A673 (cell line): Measurements from ENCODE around the gene EXOC2. TPM values are rescaled to one million over a fixed set of nuclear protein-coding genes. Genes with fewer than 3 reads are reported as not detected.

Source experiments
- BruUV-seq: library from RNA; stranded (reverse); fragments of 400-500 nt; replicated peaks from 2 replicates; lab custom pipeline; 2021; lab: Mats Ljungman, UMichigan
- CTCF ChIA-PET: fragments of 300-600 bp; sonication (Branson Sonifier 250); formaldehyde crosslinking; loops from one replicate; lab custom pipeline; 2022; ENCODE audit warnings: antibody characterized with exemption; lab: Charles Lee
- POLR2A ChIA-PET: fragments of 300-600 bp; sonication (Branson Sonifier 250); formaldehyde crosslinking; loops from one replicate; lab custom pipeline; 2022; ENCODE audit warnings: antibody characterized with exemption; ENCODE audit not compliant: low non-redundant PET; lab: Charles Lee
- DNase-seq: peaks from one replicate; pipeline ENCODE4 v3.0.0-alpha.2; 2015; ENCODE audit warnings: low spot score
- H3K27ac ChIP-seq: fragments of 200-600 bp; sonication (generic); 2 replicates; pipeline ENCODE4 v1.5.1; 2016; ENCODE audit warnings: mixed run types, low read depth, mild to moderate bottlenecking, mixed read lengths, antibody characterized with exemption, low read length; ENCODE audit not compliant: poor library complexity, severe bottlenecking
- H3K27me3 ChIP-seq: fragments of 200-600 bp; sonication (generic); replicated peaks from 2 replicates; pipeline ENCODE4 v1.6.1; 2017; ENCODE audit warnings: mixed run types, low read depth, mild to moderate bottlenecking, mixed read lengths, antibody characterized with exemption, low read length; ENCODE audit not compliant: insufficient read depth, poor library complexity
- H3K36me3 ChIP-seq: fragments of 200-600 bp; sonication (generic); 2 replicates; pipeline ENCODE4 v1.6.1; 2016; ENCODE audit warnings: mixed run types, mild to moderate bottlenecking, mixed read lengths, antibody characterized with exemption, low read length; ENCODE audit not compliant: insufficient read depth, poor library complexity, severe bottlenecking
- H3K4me1 ChIP-seq: fragments of 200-600 bp; sonication (generic); 2 replicates; pipeline ENCODE4 v1.6.1; 2017; ENCODE audit warnings: mixed run types, mild to moderate bottlenecking, mixed read lengths, antibody characterized with exemption, low read length; ENCODE audit not compliant: insufficient read depth, poor library complexity, severe bottlenecking
- H3K4me3 ChIP-seq: fragments of 200-600 bp; sonication (generic); 2 replicates; pipeline ENCODE4 v1.5.1; 2016; ENCODE audit warnings: low read depth, mixed run types, mild to moderate bottlenecking, mixed read lengths, low read length; ENCODE audit not compliant: poor library complexity, severe bottlenecking
- H3K9me3 ChIP-seq: fragments of 200-600 bp; sonication (generic); 2 replicates; pipeline ENCODE4 v1.6.1; 2016; ENCODE audit warnings: mixed run types, low read depth, mild to moderate bottlenecking, mixed read lengths, antibody characterized with exemption, low read length; ENCODE audit not compliant: poor library complexity, severe bottlenecking
- CTCF ChIP-seq: fragments of 300-800, 200-600 bp; sonication (generic); conservative IDR thresholded peaks from 2 replicates; pipeline ENCODE4 v1.5.1; 2017; ENCODE audit warnings: low read depth, mild to moderate bottlenecking, antibody characterized with exemption, low read length, moderate library complexity, mixed read lengths
- EZH2 ChIP-seq: fragments of 200-600 bp; sonication (generic); IDR thresholded peaks from 2 replicates; pipeline ENCODE4 v1.6.1; 2017; ENCODE audit warnings: borderline replicate concordance, low read depth, mild to moderate bottlenecking, mixed read lengths, antibody characterized with exemption, low read length; ENCODE audit not compliant: poor library complexity, severe bottlenecking
- intact Hi-C: fragments of 100-400 bp; cut with micrococcal nuclease; formaldehyde crosslinking; loops from one replicate; pipeline ENCODE4 v1.10.0; 2022; ENCODE audit not compliant: unreplicated experiment
- total RNA-seq: library from RNA; stranded (reverse); gene quantifications from 2 replicates; pipeline ENCODE4 v1.2.3, GENCODE V29; 2021

The EXOC2 gene
- total RNA-seq, 1 experiment from 2014 or later: 22.4 TPM

- intact Hi-C loops: no loop called here
- H3K27me3 ChIP-seq: no peaks in the 10 kb centered on the region
- H3K4me3 ChIP-seq: no peak overlapping the region
- no peaks in the 10 kb centered on the region for H3K9me3 ChIP-seq
- ChIA-PET POLR2A (no interaction called here), CTCF (no interaction called here)
- no peak overlapping the region for H3K27ac ChIP-seq
- peaks cover 3% of the 10 kb centered on the region for H3K4me1 ChIP-seq
- H3K36me3 ChIP-seq: no peaks in the 10 kb centered on the region
- BruUV-seq: no TSS peak
- no peak for DNase-seq
- no peak for TF ChIP-seq EZH2
- TF ChIP-seq CTCF: no peak
Observed at GRCh38 chr6:497258-497657, 195.7 kb downstream of the EXOC2 start.

- ChIA-PET POLR2A (no interaction called here), CTCF (no interaction called here)
- DNase-seq: no peak
- H3K9me3 ChIP-seq: no peaks in the 10 kb centered on the region
- BruUV-seq: no TSS peak
- no peaks in the 10 kb centered on the region for H3K4me1 ChIP-seq
- intact Hi-C loops: no loop called here
- TF ChIP-seq CTCF: no peak
- TF ChIP-seq EZH2: no peak
- H3K4me3 ChIP-seq: no peak overlapping the region
- no peak overlapping the region for H3K27ac ChIP-seq
- no peaks in the 10 kb centered on the region for H3K27me3 ChIP-seq
- no peaks in the 10 kb centered on the region for H3K36me3 ChIP-seq
Observed at GRCh38 chr6:496649-497048, 196.3 kb downstream of the EXOC2 start.

GRCh38 chr6:494394-494793, 198.5 kb downstream of the EXOC2 start:
- BruUV-seq: no TSS peak
- no peaks in the 10 kb centered on the region for H3K4me1 ChIP-seq
- no peak overlapping the region for H3K27ac ChIP-seq
- ChIA-PET CTCF (no interaction called here), POLR2A (no interaction called here)
- no peaks in the 10 kb centered on the region for H3K36me3 ChIP-seq
- no peaks in the 10 kb centered on the region for H3K9me3 ChIP-seq
- DNase-seq: no peak
- H3K27me3 ChIP-seq: no peaks in the 10 kb centered on the region
- intact Hi-C loops: no loop called here
- no peak overlapping the region for H3K4me3 ChIP-seq
- no peak for TF ChIP-seq CTCF
- no peak for TF ChIP-seq EZH2
